ENCODE results near the gene SLC27A1. TPM values are rescaled to one million over a fixed set of nuclear protein-coding genes. Genes with fewer than 3 reads are reported as not detected.

SLC27A1 gene
- 14.9 and 20.4 TPM in 2 replicates for total RNA-seq

GRCh38 chr19:17470068-17470841, at the start of gene SLC27A1:
Gene SLC27A1 (plus strand): TSS chr19:17470524. CDS start chr19:17470541, 17 bp downstream.

GRCh38 chr19:17448131-17448967, 22.0 kb upstream of the SLC27A1 start, which contains the start of gene TMEM221:
Gene TMEM221 (minus strand): TSS chr19:17448668. CDS start chr19:17448462, 206 bp downstream.

GRCh38 chr19:17460372-17461230, 9.7 kb upstream of the SLC27A1 start, which contains the start of gene NXNL1:
Gene NXNL1 (minus strand): TSS chr19:17460926. CDS start chr19:17460869, 57 bp downstream.

DNA sequence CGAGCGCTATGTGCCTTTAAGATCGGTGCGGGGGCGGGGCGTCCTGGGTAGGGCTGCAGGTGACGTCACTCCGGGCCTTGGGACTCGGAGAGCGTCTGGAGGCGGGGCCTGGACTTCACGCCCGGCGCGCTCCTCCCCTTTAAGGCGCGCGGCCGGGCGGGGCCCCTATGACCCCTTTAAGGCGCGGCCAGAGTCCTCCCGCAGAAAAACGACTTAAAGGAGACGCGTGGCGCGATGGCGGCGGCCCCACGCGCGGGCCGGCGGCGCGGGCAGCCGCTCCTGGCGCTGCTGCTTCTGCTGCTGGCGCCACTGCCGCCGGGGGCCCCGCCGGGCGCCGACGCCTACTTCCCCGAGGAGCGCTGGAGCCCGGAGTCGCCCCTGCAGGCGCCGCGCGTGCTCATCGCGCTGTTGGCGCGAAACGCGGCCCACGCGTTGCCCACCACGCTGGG, 85.2 kb downstream of the SLC27A1 start, which contains the start of gene COLGALT1:
Gene COLGALT1, plus strand, starts transcription at position 170 of the 449 bp plus-strand sequence. Its CDS starts 65 bp downstream, at position 235.

Other genes with a start within 250 kb of the SLC27A1 start
- gene OCEL1, start 244.3 kb upstream of the SLC27A1 start, total RNA-seq = 1.4 and 2.4 TPM in 2 replicates
- gene NR2F6, start 224.6 kb upstream of the SLC27A1 start, total RNA-seq = 27.9 and 37.6 TPM in 2 replicates
- not detected in 2 replicates for gene USHBP1, start 205.8 kb upstream of the SLC27A1 start, total RNA-seq
- 86.8 and 89.7 TPM in 2 replicates for gene BABAM1, start 203.1 kb upstream of the SLC27A1 start, total RNA-seq
- 0.14 and 0.18 TPM in 2 replicates for gene ANKLE1, start 188.6 kb upstream of the SLC27A1 start, total RNA-seq
- gene ABHD8, start 167.1 kb upstream of the SLC27A1 start, total RNA-seq = 8.7 and 11.6 TPM in 2 replicates
- gene MRPL34, start 164.7 kb upstream of the SLC27A1 start, total RNA-seq = 13.5 and 33.7 TPM in 2 replicates
- gene DDA1, start 161.0 kb upstream of the SLC27A1 start, total RNA-seq = 17.5 and 24.2 TPM in 2 replicates
- gene ANO8, start 135.7 kb upstream of the SLC27A1 start, total RNA-seq = 1.6 and 3.0 TPM in 2 replicates
- 5.8 and 11.5 TPM in 2 replicates for gene GTPBP3, start 133.0 kb upstream of the SLC27A1 start, total RNA-seq
- gene PLVAP, start 93.2 kb upstream of the SLC27A1 start, total RNA-seq = 0.65 TPM in 1 of 2 replicates, not detected in the other
- not detected in 2 replicates for gene CCDC194, start 76.3 kb upstream of the SLC27A1 start, total RNA-seq
- 0.55 and 5.4 TPM in 2 replicates for gene BST2, start 64.9 kb upstream of the SLC27A1 start, total RNA-seq
- gene MVB12A, start 50.5 kb upstream of the SLC27A1 start, total RNA-seq = 25.1 and 28.2 TPM in 2 replicates
- gene TMEM221, start 21.9 kb upstream of the SLC27A1 start, total RNA-seq = under 0.01 and 0.14 TPM in 2 replicates
- not detected in 2 replicates for gene NXNL1, start 9.6 kb upstream of the SLC27A1 start, total RNA-seq
- 49.4 and 58.5 TPM in 2 replicates for gene PGLS, start 41.1 kb downstream of the SLC27A1 start, total RNA-seq
- gene COLGALT1, start 85.1 kb downstream of the SLC27A1 start, total RNA-seq = 93.2 and 113 TPM in 2 replicates
- 0.28 TPM in 2 replicates for gene UNC13A, start 217.8 kb downstream of the SLC27A1 start, total RNA-seq
- gene MAP1S, start 249.0 kb downstream of the SLC27A1 start, total RNA-seq = 9.2 and 11.2 TPM in 2 replicates